Left colon (tissue), 2 donors: Measurements from ENCODE around the gene MAPRE3. TPM values are rescaled to one million over a fixed set of nuclear protein-coding genes. Genes with fewer than 3 reads are reported as not detected.

ENCODE experiments used
- ATAC-seq: fragments of 200-7000 bp; cut with Tn5 transposase; one replicate; pipeline ENCODE4 v1.9.1; 2020; ENCODE audit warnings: mild to moderate bottlenecking, moderate library complexity
- DNase-seq, 2 donors: peaks; one replicate each; pipeline ENCODE4 v3.0.0-alpha.2; 2020
- intact Hi-C, 2 donors: fragments of 100-400 bp; cut with DNase I in 1 of 2; cut with micrococcal nuclease in 1 of 2; formaldehyde crosslinking; loops; one replicate each; pipeline versions ENCODE4 v1.11.2 to v1.14.0; 2022; cut with DNase I, micrococcal nuclease
- total RNA-seq, 2 donors: library from RNA; stranded (reverse); fragmentation: NEBNext Ultra II Directional; extraction: Animal tissue kit (Norgen Biotek cat#: 25700); gene quantifications; one replicate each; pipeline ENCODE4 v1.2.1, GENCODE V29; 2021
- donor health status: DM: no; HTN: no; CAD: no.
- donor health status: DM: yes; HTN: yes; CAD: no.

MAPRE3 gene
- total RNA-seq, 2 donors from 2014 or later, result 27.9 to 31.4 TPM

DNA sequence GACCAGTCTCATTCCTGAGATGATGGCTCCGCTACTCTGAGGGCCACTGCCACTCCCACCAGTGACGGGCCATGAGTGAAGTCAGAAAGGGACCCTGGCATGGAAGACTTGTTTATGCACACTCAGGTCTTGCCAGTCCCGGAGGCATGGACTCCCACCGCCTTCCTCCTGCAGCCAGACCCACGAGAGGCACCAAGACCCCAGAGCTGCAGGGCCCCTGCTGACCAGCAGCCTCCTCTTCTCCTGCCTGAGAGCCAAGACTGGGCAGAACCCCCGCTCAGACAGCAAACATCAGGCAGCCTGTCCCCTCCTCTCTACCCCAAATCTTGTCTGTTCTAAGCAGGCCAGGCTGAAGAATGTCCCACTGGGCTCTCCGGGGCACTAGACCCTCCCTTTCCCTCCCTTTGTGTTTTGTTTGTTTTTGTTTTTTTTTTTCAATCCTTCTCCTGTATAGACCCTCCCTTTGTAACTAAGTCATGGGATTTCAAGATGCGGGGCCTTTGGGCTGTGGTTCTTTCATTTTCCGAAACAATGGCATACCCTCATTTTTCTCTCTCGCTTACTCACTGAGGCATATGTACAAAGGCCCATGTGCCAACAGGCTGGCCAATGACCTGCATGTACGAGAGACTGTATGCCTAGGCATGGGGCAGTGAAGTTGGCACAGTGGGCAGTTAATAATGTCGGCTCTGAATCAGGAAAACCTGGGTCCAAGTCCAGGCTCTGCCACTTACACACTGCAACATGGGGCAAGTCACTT lies 24.3 kb upstream of the MAPRE3 start:
- DNase-seq (no peak), ATAC-seq (no peak)
- intact Hi-C loops, result no loop called here

GRCh38 chr2:26946841-26947784 lies 23.3 kb upstream of the MAPRE3 start:
- peak in 1 of 2 donors; percentile 66 for DNase-seq
- ATAC-seq, result peak; percentile 73

DNA sequence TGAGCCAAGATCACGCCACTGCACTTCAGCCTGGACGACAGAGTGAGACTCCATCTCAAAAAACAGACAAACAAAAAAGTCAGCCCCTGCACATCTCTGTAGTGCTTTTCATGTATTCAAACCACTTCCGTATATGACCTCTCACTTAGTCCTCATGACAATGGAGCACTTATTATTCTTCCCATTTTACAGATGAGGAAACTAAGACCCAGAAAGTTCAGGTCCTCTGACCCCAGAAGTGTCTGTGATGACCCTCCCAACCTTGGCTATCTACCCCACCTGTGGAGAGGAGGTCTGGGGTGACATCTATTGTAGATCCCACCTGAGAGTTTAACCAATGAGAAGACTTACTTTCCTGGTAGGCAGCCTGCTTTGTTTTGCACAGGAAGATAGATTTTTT lies 21.6 kb upstream of the MAPRE3 start:
- intact Hi-C loops, result no loop called here
- DNase-seq, result no peak

More at GRCh38 chr2:26946841-26947784, 23.3 kb upstream of the MAPRE3 start:
- intact Hi-C loops, result no loop called here

DNA sequence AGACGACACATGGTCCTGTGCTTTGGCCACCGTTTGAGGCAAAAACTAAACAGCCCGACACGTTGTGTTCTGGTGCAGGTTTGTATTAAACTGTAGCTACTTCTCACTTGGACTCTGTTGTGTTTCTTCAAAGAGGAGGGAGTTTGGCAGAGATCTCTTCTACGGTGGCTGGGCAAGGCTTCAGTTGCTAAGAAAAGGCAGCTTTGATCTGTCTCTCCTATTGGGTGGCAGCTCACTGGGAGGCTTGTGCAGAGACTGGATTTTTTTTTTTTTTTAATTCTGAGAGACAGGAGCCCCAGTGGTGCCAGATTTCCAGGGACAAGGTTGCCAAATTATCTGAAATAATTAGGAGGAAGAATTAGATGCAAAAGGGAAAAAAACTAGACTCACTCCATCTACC lies 20.2 kb upstream of the MAPRE3 start:
- DNase-seq, result no peak
- intact Hi-C loops, result no loop called here
- no peak for ATAC-seq

More for the DNA sequence above, 21.6 kb upstream of the MAPRE3 start:
- no peak for ATAC-seq

DNA sequence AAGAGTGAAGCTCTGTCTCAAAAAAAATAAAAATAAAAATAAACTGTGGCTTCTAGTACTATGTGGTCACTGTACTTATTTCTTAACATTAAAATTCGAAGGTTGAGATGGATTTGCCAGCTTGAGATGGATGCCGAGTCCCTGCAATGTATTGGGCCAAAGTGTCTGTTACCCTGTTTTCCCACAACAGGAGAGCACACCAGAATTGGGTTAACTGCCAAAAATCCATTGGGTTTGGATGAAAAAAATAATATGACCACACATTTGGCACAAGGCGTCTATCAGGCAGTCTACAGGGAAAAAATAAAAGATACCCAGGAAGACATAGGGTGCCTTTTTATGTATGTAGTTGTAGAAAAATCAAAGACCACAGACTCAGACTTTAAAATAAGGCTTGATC lies 19.2 kb upstream of the MAPRE3 start:
- intact Hi-C loops, result no loop called here
- ATAC-seq (no peak), DNase-seq (no peak)

- intact Hi-C loops, result no loop called here
- no peak for ATAC-seq
These were observed 18.1 kb upstream of the MAPRE3 start for GRCh38 chr2:26952374-26952773.

GRCh38 chr2:26954135-26954534 lies 16.3 kb upstream of the MAPRE3 start:
- ATAC-seq, result no peak
- intact Hi-C loops, result no loop called here
- no peak for DNase-seq

More at GRCh38 chr2:26952374-26952773, 18.1 kb upstream of the MAPRE3 start:
- no peak for DNase-seq

- no peak for DNase-seq
- intact Hi-C loops, result no loop called here
- no peak for ATAC-seq
These were observed 13.4 kb upstream of the MAPRE3 start for GRCh38 chr2:26957041-26957440.

DNA sequence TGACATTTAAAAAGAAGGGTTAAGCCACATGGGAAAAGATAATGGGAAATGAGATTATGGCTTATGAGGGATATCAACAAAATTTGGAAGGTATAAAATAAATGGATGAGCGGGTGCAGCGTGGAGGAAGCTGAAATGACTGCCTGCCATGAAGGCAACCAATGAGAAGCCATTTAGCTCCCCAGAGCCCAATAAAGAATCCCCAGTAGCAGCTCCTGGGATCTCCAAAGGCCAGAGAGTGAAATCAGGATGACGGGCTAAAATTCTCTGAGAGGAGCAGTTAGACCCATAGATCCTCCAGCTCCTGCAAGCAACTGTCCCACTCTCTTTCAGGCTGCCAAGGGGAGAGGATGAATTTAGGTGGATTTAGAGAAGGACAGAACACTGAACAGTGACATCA lies 12.9 kb upstream of the MAPRE3 start:
- intact Hi-C loops, result no loop called here
- DNase-seq, result no peak
- no peak for ATAC-seq

DNA sequence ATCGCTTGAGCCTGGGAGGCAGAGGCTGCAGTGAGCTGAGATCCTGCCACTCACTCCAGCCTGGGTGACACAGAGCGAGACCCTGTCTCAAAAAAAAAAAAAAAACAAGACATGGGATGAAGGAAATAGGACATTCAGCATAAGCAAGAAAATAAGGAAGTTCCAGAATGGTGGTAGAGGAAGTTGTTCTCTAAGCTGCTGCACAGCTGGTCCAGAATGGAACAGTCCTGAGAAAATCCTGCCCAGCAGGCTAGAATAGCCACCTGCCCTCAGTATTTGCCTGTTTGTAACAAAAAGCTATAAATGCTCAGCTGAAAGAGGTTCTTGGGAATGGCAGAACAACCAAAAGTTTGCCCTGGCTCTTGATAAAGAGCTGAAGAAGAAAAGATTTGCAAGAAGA lies 11.1 kb upstream of the MAPRE3 start:
- DNase-seq, result no peak
- intact Hi-C loops, result no loop called here
- no peak for ATAC-seq

DNA sequence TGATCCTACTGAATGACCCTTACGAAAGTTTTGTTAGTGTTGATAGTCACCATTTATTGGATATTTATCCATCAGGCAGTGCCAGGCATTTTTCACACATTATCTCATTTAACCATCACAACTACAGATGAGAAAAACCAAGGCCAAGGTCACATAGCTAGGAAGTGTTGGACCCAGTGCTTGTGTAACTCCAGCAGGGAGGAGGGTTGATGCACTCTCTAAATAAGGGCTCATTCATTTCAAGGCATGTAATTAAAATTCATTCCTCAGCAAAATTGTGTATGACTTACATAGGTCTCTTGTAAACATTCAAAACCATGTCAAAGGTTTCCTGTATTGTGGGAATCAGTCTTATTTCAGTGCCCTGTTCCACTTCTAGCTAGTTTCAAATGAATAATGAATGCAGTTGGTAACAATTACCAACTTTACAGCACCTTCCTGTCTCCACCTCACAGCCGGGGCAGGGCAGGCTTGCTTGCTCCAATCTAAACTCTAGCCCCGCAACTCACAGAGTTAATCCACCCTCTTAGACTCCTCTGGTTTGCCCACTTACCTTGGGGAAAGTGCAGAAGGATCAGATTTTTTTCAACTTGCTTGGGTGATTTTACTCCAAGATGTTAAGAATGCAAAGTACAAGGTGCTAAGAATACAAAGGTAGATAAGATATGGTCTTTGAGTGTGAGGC lies 5.8 kb upstream of the MAPRE3 start:
- intact Hi-C loops, result loop anchor here in 1 of 2 donors (5.0 kb wide), 1 partner anchor 123 kb away; the partner anchor contains the start of gene KHK
- no peak for DNase-seq
- peak; percentile 33 for ATAC-seq

DNA sequence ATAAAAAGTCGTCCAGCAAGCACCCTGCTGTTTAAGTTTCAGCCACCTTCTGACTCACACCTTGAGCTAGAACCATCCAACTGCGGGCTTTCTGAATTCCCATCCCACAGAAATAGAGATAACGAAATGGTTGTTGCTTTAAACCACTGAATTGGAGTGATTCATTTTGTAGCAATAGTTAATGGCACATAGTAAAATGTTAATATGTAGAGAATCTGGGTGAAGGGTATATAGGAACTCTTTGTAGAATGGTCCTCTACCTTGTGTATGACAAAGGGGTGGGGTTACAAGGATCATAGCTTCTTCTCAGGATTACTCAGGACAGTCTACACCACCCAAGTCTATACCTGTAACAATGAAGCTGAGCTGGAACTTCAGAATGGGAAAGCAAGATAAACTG lies 2.4 kb upstream of the MAPRE3 start:
- ATAC-seq, result peak; percentile 83
- no peak for DNase-seq
- intact Hi-C loops, result no loop called here

DNA sequence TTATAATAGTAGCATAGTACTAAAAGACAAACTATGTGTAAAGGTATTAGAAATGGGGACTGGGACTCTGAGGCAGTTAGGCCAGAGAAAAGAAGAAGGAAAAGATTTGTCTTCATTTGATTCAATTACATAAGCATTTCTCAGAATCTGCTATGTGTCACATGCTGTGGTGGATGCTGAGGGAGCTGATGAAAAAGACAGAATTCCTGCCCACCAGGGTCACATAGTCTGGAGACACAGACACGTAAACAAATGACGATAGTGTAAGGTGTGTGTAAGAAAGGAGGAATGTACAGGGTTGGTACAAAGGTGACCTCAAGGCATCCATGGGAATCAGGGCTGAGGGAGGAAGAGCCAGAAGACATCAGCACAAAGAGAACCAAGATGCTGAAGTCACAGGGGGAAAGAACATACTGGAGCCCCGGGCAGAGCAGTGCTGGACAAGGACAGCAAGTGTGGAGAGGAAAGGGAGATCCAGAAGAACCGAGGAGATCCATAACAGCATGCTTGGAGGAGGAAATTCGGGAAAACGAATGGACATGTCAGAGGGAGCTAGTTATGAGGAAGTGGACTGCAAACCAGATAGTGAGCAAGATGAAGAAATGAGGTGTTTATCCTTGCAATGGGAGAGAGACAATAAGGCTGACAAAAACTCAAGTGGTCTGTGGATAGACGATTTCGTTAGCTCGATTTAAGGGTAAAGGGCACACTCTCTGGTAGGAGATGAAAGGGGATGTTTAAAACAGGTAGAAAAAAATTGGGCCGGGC lies 1.2 kb upstream of the MAPRE3 start:
- intact Hi-C loops, result no loop called here
- ATAC-seq, result no peak
- no peak for DNase-seq

GRCh38 chr2:26970928-26971627 lies 641 bp downstream of the MAPRE3 start:
- ATAC-seq, result no peak
- intact Hi-C loops, result no loop called here
- no peak for DNase-seq

GRCh38 chr2:26971911-26972786 lies 1.7 kb downstream of the MAPRE3 start:
- DNase-seq (no peak), ATAC-seq (no peak)
- intact Hi-C loops, result no loop called here

DNA sequence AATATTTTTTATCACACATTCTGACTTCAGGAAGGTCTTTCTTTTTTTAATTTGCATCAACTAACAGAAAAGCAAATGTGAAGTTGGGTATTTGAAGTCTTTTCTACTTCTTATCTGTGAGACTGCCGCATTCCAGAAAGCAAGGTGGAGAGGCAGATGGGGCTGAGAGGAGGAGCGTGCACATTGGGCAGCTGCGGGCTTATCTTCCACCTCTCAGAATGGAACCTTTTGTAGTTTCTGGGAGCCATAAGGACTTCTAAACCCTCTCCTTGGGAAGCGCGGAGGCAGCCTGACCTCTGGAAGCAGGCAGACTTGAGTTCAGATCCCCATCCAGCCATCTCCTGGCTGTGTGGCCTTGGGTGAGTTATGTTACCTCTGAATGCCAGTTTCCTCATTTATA lies 3.9 kb downstream of the MAPRE3 start:
- ATAC-seq (no peak), DNase-seq (no peak)
- intact Hi-C loops, result no loop called here

DNA sequence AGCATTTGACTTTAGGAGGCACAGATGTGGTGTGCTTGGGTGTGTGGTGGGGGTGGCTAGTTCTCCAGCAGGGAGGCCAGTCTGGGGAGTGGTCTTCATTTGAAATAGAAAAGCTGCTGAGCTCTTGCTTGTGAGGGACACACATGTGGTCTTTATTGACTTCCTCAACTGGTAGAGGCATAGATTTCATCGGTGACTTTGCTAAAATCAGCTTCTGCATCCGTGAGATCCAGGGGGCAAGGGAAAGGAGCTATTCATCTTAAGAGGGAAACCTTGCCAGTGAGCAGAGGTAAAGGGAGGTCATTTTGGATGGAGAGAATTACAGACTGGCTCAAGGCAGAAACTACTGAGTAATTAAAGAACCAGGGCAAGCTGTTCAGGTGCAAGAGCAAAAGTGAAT lies 4.7 kb downstream of the MAPRE3 start:
- DNase-seq, result no peak
- ATAC-seq, result no peak
- intact Hi-C loops, result no loop called here
